Endothelial cell of umbilical vein (primary cell): Measurements from ENCODE around the gene HDAC9. TPM values are rescaled to one million over a fixed set of nuclear protein-coding genes. Genes with fewer than 3 reads are reported as not detected.

Experiments used
- BruUV-seq: library from RNA; stranded (reverse); fragments of 400-500 nt; replicated peaks from 2 replicates; lab custom pipeline; 2021; lab: Mats Ljungman, UMichigan
- CTCF ChIA-PET: fragments of 300-600, 350-600 bp; sonication (Branson Sonifier 250); formaldehyde crosslinking; loops from one replicate; lab custom pipeline; 2021; ENCODE audit warnings: antibody characterized with exemption, inconsistent platforms; lab: Charles Lee
- POLR2A ChIA-PET: fragments of 300-600, 350-600 bp; sonication (Branson Sonifier 250); formaldehyde crosslinking; loops from one replicate; lab custom pipeline; 2021; ENCODE audit warnings: antibody characterized with exemption, inconsistent platforms; lab: Charles Lee
- DNase-seq: peaks from one replicate; pipeline ENCODE4 v3.0.0-alpha.2; 2011; ENCODE audit warnings: low read depth, low spot score
- FAIRE-seq: peaks from 2 replicates; lab custom pipeline; 2011; peaks lifted over from hg19 to GRCh38; lab: Jason Lieb, UNC
- H2AFZ ChIP-seq: 2 replicates; pipeline ENCODE4 v1.6.0; 2012; ENCODE audit warnings: low read depth, low read length, control low read depth, inconsistent platforms
- H3K27ac ChIP-seq: 2 replicates; pipeline ENCODE4 v1.5.1; 2011; ENCODE audit warnings: low read depth, mild to moderate bottlenecking, control low read depth, low read length, moderate library complexity; ENCODE audit not compliant: insufficient read depth
- H3K27me3 ChIP-seq, 2 experiments: 2 replicates each; pipeline versions ENCODE4 v1.6.0 to v1.6.1; 2011; ENCODE audit warnings: low read length in 2 of 2, mixed read lengths in 1 of 2; ENCODE audit not compliant: control insufficient read depth in 2 of 2, insufficient read depth in 2 of 2
- H3K36me3 ChIP-seq, 2 experiments: 2 replicates in 1 of 2; 3 replicates in 1 of 2; pipeline ENCODE4 v1.5.1; 2011; ENCODE audit warnings: low read length in 2 of 2, mild to moderate bottlenecking in 1 of 2, moderate library complexity in 1 of 2; ENCODE audit not compliant: control insufficient read depth in 2 of 2, insufficient read depth in 2 of 2; ENCODE audit errors: extremely low read depth in 1 of 2
- H3K4me1 ChIP-seq: 3 replicates; pipeline ENCODE4 v1.5.1; 2011; ENCODE audit warnings: mild to moderate bottlenecking, low read length; ENCODE audit not compliant: control insufficient read depth, insufficient read depth; ENCODE audit errors: extremely low read depth
- H3K4me2 ChIP-seq: 2 replicates; pipeline ENCODE4 v1.6.1; 2011; ENCODE audit warnings: low read length, control low read depth, mixed read lengths; ENCODE audit not compliant: insufficient read depth
- H3K4me3 ChIP-seq, 3 experiments: fragments of 200-600 bp in 1 of 3; sonication (generic), shearing (Covaris generic) in 1 of 3; replicated peaks in 1 of 3; 2 replicates each; pipeline ENCODE4 v1.5.1; 2011 to 2016; ENCODE audit warnings: control low read depth in 3 of 3, low read length in 3 of 3, mild to moderate bottlenecking in 2 of 3, inconsistent platforms in 1 of 3, low read depth in 1 of 3, moderate library complexity in 1 of 3; ENCODE audit not compliant: insufficient read depth in 1 of 3
- H3K79me2 ChIP-seq: 2 replicates; pipeline ENCODE4 v1.6.0; 2012; ENCODE audit warnings: low read length, inconsistent platforms; ENCODE audit not compliant: control insufficient read depth, insufficient read depth
- H3K9ac ChIP-seq: replicated peaks from 2 replicates; pipeline ENCODE3; 2011; ENCODE audit warnings: low read length, control low read depth; ENCODE audit not compliant: insufficient read depth; ENCODE audit errors: extremely low read depth
- H3K9me1 ChIP-seq: replicated peaks from 3 replicates; pipeline ENCODE4 v1.6.0; 2011; ENCODE audit warnings: mild to moderate bottlenecking, low read length; ENCODE audit not compliant: control insufficient read depth, insufficient read depth; ENCODE audit errors: extremely low read depth
- H3K9me3 ChIP-seq: replicated peaks from 2 replicates; pipeline ENCODE4 v1.5.1; 2012; ENCODE audit warnings: low read length, inconsistent platforms; ENCODE audit not compliant: control insufficient read depth, insufficient read depth
- H4K20me1 ChIP-seq: replicated peaks from 2 replicates; pipeline ENCODE3; 2011; ENCODE audit warnings: mild to moderate bottlenecking, low read length; ENCODE audit not compliant: control insufficient read depth, insufficient read depth; ENCODE audit errors: extremely low read depth
- CTCF ChIP-seq, 2 donors: IDR thresholded peaks; 1 replicate in 1 of 2; 2 replicates in 1 of 2; pipeline ENCODE4 v1.5.1; 2011; ENCODE audit warnings: low read length in 2 of 2, mild to moderate bottlenecking in 2 of 2, moderate library complexity in 2 of 2, control low read depth in 1 of 2, inconsistent platforms in 1 of 2, low read depth in 1 of 2; ENCODE audit not compliant: insufficient read depth in 1 of 2; ENCODE audit errors: extremely low read depth in 1 of 2
- EZH2 ChIP-seq: IDR thresholded peaks from 2 replicates; pipeline ENCODE4 v1.6.1; 2012; ENCODE audit warnings: borderline replicate concordance, low read depth, mild to moderate bottlenecking, moderate library complexity, low read length, inconsistent platforms; ENCODE audit not compliant: severe bottlenecking
- FOS ChIP-seq: IDR thresholded peaks from 2 replicates; pipeline ENCODE4 v1.6.1; 2011; ENCODE audit warnings: mild to moderate bottlenecking, low read length, moderate library complexity, borderline replicate concordance; ENCODE audit not compliant: insufficient read depth
- GATA2 ChIP-seq: IDR thresholded peaks from 2 replicates; pipeline ENCODE4 v1.7.0; 2011; ENCODE audit warnings: low read depth, mild to moderate bottlenecking, moderate library complexity, mixed read lengths, low read length; ENCODE audit not compliant: insufficient read length, insufficient read depth
- MYC ChIP-seq: IDR thresholded peaks from one replicate; pipeline ENCODE4 v1.6.1; 2011; ENCODE audit warnings: mild to moderate bottlenecking, low read depth, low read length
- POLR2A ChIP-seq: IDR thresholded peaks from 2 replicates; pipeline ENCODE4 v1.6.1; 2012; ENCODE audit warnings: low read depth, mild to moderate bottlenecking, control low read depth, low read length
- POLR2AphosphoS5 ChIP-seq: IDR thresholded peaks from 2 replicates; pipeline ENCODE4 v1.6.1; 2012; ENCODE audit warnings: low read depth, mild to moderate bottlenecking, control low read depth, low read length, moderate library complexity; ENCODE audit not compliant: insufficient read depth
- dilution Hi-C: fragments of 300-500 bp; cut with MboI; formaldehyde crosslinking; loops from one replicate; pipeline ENCODE4 v1.15.0; 2019; ENCODE audit warnings: low sequenced_read_pairs; ENCODE audit not compliant: extremely low pct_ligation_motif_present
- intact Hi-C: fragments of 100-400 bp; cut with micrococcal nuclease; formaldehyde crosslinking; loops from one replicate; pipeline ENCODE4 v1.10.0; 2022
- polyA plus RNA-seq, 4 experiments: library from polyadenylated mRNA; depleted of rRNA in 3 of 4; stranded (reverse) in 3 of 4; unstranded in 1 of 4; fragments of >200 nt; gene quantifications; 2 replicates each; pipeline versions ENCODE4 v1.2.1 to v1.2.3, GENCODE V29; 2011 to 2012; ENCODE audit warnings: missing spikeins in 1 of 4
- total RNA-seq: library from RNA; stranded (reverse); gene quantifications from 2 replicates; pipeline ENCODE4 v1.2.3, GENCODE V29; 2021

Gene HDAC9
- total and polyA plus RNA-seq, 2 donors (not counting 3 experiments of a cell fraction or from before 2014, with no cell fraction given), result 1.8 to 11.6 TPM

- POLR2A ChIA-PET, result no interaction called here
- DNase-seq (no peak), FAIRE-seq (no peak)
- Histone ChIP-seq H3K4me2 (no peak overlapping the region), H3K27ac (no peak overlapping the region), H3K9me1 (no peaks in the 10 kb centered on the region), H3K4me1 (no peaks in the 10 kb centered on the region), H3K9me3 (no peaks in the 10 kb centered on the region), H2AFZ (no peak overlapping the region), H3K79me2 (no peaks in the 10 kb centered on the region), H3K27me3 (no peaks in the 10 kb centered on the region), H4K20me1 (no peaks in the 10 kb centered on the region), H3K36me3 (no peaks in the 10 kb centered on the region), H3K4me3 (no peak overlapping the region), H3K9ac (no peak overlapping the region)
- BruUV-seq, result no TSS peak
- TF ChIP-seq MYC (no peak), CTCF (IDR thresholded peaks at IDR 0.05; ENCODE audit: extremely low read depth in 1 of 2, insufficient read depth in 1 of 2, low read depth in 1 of 2, low read length in 2 of 2) (no peak), FOS (no peak), GATA2 (no peak), POLR2A (no peak), EZH2 (no peak)
- CTCF ChIA-PET, result interaction anchor here (1.4 to 1.9 kb wide), 2 partner anchors 23 to 88 kb away, joined by 4 read pairs; no protein-coding TSS in a partner anchor
- intact Hi-C loops (no loop called here), dilution Hi-C loops (no loop called here)
These were observed 49.5 kb upstream of the HDAC9 start for GRCh38 chr7:18445916-18446520.

GRCh38 chr7:18450019-18450418, 45.5 kb upstream of the HDAC9 start:
- POLR2A ChIA-PET, result no interaction called here
- intact Hi-C loops, result no loop called here
- no TSS peak for BruUV-seq
- Histone ChIP-seq H2AFZ (no peak overlapping the region), H3K4me1 (no peaks in the 10 kb centered on the region), H3K9me1 (no peaks in the 10 kb centered on the region), H3K27ac (no peak overlapping the region), H3K79me2 (no peaks in the 10 kb centered on the region), H3K36me3 (no peaks in the 10 kb centered on the region), H3K27me3 (no peaks in the 10 kb centered on the region), H3K4me3 (no peak overlapping the region), H3K4me2 (no peak overlapping the region), H4K20me1 (no peaks in the 10 kb centered on the region), H3K9ac (no peak overlapping the region), H3K9me3 (no peaks in the 10 kb centered on the region)
- TF ChIP-seq GATA2, result no peak
- TF ChIP-seq EZH2, result no peak
- TF ChIP-seq POLR2AphosphoS5, result no peak
- dilution Hi-C loops, result no loop called here
- FAIRE-seq (no peak), DNase-seq (no peak)
- CTCF ChIA-PET, result no interaction called here
